Suprapubic skin (tissue), 4 donors: ENCODE data around the gene GALR2. TPM values are rescaled to one million over a fixed set of nuclear protein-coding genes. Genes with fewer than 3 reads are reported as not detected.

Experiments used
- DNase-seq, 2 donors: peaks; one replicate each; pipeline ENCODE4 v3.0.0-alpha.2; 2019; ENCODE audit warnings: low spot score in 2 of 2
- H3K27ac ChIP-seq: fragments of 200-600 bp; sonication (generic); one replicate; pipeline ENCODE4 v1.5.1; 2019
- H3K27me3 ChIP-seq: fragments of 200-600 bp; sonication (generic); one replicate; pipeline ENCODE4 v1.5.1; 2019
- H3K36me3 ChIP-seq: fragments of 200-600 bp; sonication (generic); one replicate; pipeline ENCODE4 v1.5.1; 2019
- H3K4me1 ChIP-seq: fragments of 200-600 bp; sonication (generic); one replicate; pipeline ENCODE4 v1.5.1; 2019
- H3K4me3 ChIP-seq: fragments of 200-600 bp; sonication (generic); one replicate; pipeline ENCODE4 v1.5.1; 2019; ENCODE audit warnings: mild to moderate bottlenecking
- H3K9me3 ChIP-seq: fragments of 200-600 bp; sonication (generic); one replicate; pipeline ENCODE4 v1.5.1; 2019
- EP300 ChIP-seq: sonication (generic); formaldehyde crosslinking; IDR thresholded peaks from one replicate; pipeline ENCODE4 v1.6.1; 2017; ENCODE audit warnings: antibody characterized with exemption
- POLR2A ChIP-seq, 2 donors: fragments of 450-650 bp; IDR thresholded peaks; one replicate each; pipeline ENCODE4 v1.6.1; 2017; ENCODE audit warnings: antibody characterized with exemption in 2 of 2, mild to moderate bottlenecking in 2 of 2, moderate library complexity in 2 of 2
- POLR2AphosphoS5 ChIP-seq, 3 donors: sonication (generic); formaldehyde crosslinking; IDR thresholded peaks; one replicate each; pipeline ENCODE4 v1.6.1; 2017; ENCODE audit warnings: antibody characterized with exemption in 3 of 3
- WGBS: methylation state at CpG from one replicate; pipeline ENCODE4 v1.1.5; 2018; 5-methylcytosine and 5-hydroxymethylcytosine counted together
- total RNA-seq, 4 donors: library from RNA; depleted of rRNA; stranded (reverse); fragments of >200 nt; gene quantifications; one replicate each; pipeline ENCODE4 v1.1.0, GENCODE V29; 2016
- TF ChIP-seq, protein P1 (sequence below), 2 donors: fragments of 200-600 bp in 1 of 2; fragments of 450-650 bp in 1 of 2; sonication (generic) in 1 of 2; IDR thresholded peaks; one replicate each; pipeline ENCODE4 v1.5.1; 2016 to 2019; ENCODE audit warnings: antibody characterized with exemption in 2 of 2, mild to moderate bottlenecking in 1 of 2, moderate library complexity in 1 of 2

The GALR2 gene
- total RNA-seq, 4 donors from 2014 or later = 1.2 TPM; not detected in 3

DNA sequence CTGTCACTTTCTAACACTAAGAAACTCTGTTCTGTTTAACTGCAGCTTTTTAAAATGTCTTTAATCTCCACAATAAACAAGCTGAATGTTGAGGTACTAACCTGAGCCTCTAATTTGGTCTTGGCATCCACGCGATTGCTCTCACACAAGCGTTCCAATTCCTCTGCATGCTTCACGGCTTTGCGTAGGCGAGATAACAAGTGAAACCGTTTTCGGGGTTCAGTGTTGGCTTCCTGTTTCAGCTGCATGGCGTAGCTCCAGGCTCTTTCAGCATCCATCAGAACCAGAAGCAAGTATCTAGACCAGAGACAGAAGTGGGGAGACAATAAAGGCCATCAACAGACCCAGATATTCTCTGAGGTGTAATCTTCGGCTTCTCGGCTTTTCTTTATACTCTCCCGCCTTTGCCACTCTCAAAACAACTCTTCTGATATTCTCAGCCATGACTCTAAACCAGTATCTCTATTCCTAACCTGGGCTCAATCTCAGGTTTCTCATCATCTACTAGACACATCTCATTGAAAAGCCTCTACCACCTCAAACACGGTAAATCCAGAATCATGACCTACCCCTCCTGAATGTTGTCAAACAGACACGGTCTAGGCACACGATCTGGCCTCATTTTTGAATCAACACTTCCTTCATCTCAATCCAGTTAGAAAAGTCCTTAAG lies 10.6 kb upstream of the GALR2 start:
- H3K4me3 ChIP-seq = no peak overlapping the region
- no peaks in the 10 kb centered on the region for H3K4me1 ChIP-seq
- H3K27ac ChIP-seq = no peak overlapping the region
- H3K9me3 ChIP-seq = no peaks in the 10 kb centered on the region
- WGBS = 85% methylated on average over 15 of the region's 15 CpGs
- TF ChIP-seq, protein P1, sequence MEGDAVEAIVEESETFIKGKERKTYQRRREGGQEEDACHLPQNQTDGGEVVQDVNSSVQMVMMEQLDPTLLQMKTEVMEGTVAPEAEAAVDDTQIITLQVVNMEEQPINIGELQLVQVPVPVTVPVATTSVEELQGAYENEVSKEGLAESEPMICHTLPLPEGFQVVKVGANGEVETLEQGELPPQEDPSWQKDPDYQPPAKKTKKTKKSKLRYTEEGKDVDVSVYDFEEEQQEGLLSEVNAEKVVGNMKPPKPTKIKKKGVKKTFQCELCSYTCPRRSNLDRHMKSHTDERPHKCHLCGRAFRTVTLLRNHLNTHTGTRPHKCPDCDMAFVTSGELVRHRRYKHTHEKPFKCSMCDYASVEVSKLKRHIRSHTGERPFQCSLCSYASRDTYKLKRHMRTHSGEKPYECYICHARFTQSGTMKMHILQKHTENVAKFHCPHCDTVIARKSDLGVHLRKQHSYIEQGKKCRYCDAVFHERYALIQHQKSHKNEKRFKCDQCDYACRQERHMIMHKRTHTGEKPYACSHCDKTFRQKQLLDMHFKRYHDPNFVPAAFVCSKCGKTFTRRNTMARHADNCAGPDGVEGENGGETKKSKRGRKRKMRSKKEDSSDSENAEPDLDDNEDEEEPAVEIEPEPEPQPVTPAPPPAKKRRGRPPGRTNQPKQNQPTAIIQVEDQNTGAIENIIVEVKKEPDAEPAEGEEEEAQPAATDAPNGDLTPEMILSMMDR (IDR thresholded peaks at IDR 0.05) = no peak
- TF ChIP-seq POLR2A (IDR thresholded peaks at IDR 0.05) (no peak), EP300 (no peak), POLR2AphosphoS5 (IDR thresholded peaks at IDR 0.05) (no peak)
- peaks cover 90% of the 10 kb centered on the region for H3K36me3 ChIP-seq
- DNase-seq = no peak
- H3K27me3 ChIP-seq = no peaks in the 10 kb centered on the region

DNA sequence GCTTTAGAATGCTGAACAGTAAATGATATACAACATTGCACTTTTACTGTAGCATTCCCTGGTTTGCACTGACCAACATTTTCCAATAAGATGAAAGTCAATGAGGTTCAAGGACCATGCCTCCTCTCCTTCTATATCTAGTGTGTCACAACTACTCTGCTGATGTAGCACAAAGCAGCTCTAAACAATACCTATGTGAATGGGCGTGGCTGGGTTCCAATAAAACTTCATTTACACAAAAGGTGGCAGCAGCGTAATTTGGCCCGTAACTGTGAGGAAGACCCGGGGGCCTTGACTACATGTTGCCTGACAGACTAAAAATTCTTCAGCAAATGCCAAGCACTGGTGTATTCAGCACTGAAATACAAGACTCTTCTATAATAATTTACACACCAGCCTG lies 8.8 kb upstream of the GALR2 start:
- no peak for TF ChIP-seq EP300
- TF ChIP-seq POLR2AphosphoS5 (IDR thresholded peaks at IDR 0.05) = no peak
- no peak for TF ChIP-seq POLR2A (IDR thresholded peaks at IDR 0.05)
- TF ChIP-seq, protein P1 (IDR thresholded peaks at IDR 0.05) = no peak
- Histone ChIP-seq H3K4me3 (no peak overlapping the region), H3K27me3 (no peaks in the 10 kb centered on the region), H3K27ac (no peak overlapping the region), H3K4me1 (peaks cover 12% of the 10 kb centered on the region), H3K36me3 (peaks cover 78% of the 10 kb centered on the region), H3K9me3 (no peaks in the 10 kb centered on the region)
- WGBS = 87% methylated on average over 4 of the region's 4 CpGs
- DNase-seq = no peak

DNA sequence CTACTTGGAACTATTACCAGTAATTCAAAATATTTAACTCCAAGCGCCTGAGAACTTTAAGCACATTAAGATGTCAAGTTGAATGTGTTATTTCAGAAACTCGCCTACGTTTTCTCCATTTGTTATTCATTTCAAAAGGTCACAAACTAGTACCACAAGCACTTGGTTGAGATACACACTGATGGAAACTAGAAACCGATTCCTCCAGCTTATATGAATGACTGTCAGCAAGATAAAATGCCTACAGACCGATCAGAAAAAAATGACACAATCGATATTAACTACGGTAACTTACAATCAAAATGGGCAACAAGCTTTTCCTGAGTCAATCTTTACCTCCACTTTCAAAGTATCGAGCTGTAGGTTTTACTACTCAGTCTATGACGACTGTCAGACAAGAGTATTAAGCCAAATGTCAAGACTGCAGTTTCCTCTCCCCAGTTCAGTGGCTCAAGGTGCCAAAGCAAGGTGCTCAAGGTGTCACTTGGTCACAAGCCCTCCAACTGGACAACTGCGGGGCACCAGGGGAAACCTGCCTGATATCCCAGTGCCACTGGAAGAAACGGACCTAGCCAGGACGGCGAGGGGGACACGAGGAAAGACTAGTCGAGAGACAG lies 2.9 kb upstream of the GALR2 start:
- WGBS = 6% methylated on average over 15 of the region's 15 CpGs
- Histone ChIP-seq H3K4me1 (peaks cover 55% of the 10 kb centered on the region), H3K36me3 (peaks cover 25% of the 10 kb centered on the region), H3K9me3 (no peaks in the 10 kb centered on the region), H3K27me3 (peaks cover 33% of the 10 kb centered on the region), H3K4me3 (peak overlapping the region; percentile 85), H3K27ac (peak overlapping the region; percentile 76)
- DNase-seq = no peak
- TF ChIP-seq, protein P1 (IDR thresholded peaks at IDR 0.05) = no peak
- no peak for TF ChIP-seq POLR2AphosphoS5 (IDR thresholded peaks at IDR 0.05)
- no peak for TF ChIP-seq POLR2A (IDR thresholded peaks at IDR 0.05)
- TF ChIP-seq EP300 = no peak

DNA sequence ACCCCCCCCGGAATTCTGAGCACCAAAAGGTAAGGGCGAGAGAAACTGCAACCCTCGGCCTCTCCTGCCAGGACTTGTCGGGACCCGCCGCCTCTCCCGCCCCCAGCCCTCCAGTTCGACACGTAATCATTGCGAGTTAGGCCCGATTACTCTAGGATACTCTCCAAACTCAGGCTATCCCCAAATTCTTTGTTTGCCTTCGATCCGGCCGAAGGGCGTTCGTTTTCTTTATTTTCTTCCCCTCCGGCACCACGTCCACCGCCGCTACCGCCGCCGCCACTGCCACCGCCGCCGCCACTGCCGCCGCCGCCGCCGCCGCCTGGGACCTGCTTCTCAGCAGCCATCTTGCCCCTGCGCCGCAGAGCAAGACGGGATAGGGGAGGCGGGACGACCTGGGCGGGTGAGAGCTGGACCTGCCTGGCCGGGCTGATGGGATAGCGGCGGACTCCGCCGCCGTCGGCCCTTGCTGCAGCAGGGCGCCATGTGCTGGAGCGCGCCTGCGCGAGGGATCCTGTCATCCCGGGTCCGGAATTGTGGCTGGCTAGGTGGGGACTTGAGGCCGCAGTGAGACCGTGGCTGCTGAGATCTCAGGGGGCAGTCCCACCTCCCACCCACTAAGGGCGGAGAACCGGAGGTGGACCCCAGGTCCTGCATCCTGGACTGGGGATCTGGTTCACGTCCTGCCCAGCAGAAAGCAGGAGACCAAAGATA lies 2.3 kb upstream of the GALR2 start, which contains the start of gene SRP68:
SRP68 (minus strand) TSS at position 370 of the 711 bp plus-strand sequence; CDS start at position 344, 26 bp downstream.
- Histone ChIP-seq H3K27me3 (peaks cover 40% of the 10 kb centered on the region), H3K27ac (peak within 1 kb of the TSS; percentile 76), H3K4me1 (peaks cover 62% of the 10 kb centered on the region), H3K4me3 (peak within 1 kb of the TSS; percentile 85), H3K36me3 (peaks cover 18% of the 10 kb centered on the region), H3K9me3 (no peaks in the 10 kb centered on the region)
- WGBS = 0% methylated on average over 35 of the region's 57 CpGs
- DNase-seq = peak; percentile 94 to 96
- TF ChIP-seq EP300 = no peak
- TF ChIP-seq, protein P1 (IDR thresholded peaks at IDR 0.05) = no peak
- TF ChIP-seq POLR2A (IDR thresholded peaks at IDR 0.05) = peak in 1 of 2 donors; percentile 62
- TF ChIP-seq POLR2AphosphoS5 (IDR thresholded peaks at IDR 0.05) = peak in 1 of 3 donors; percentile 45
